ENCODE measurements around the gene BCL11A.

BCL11A gene

DNA sequence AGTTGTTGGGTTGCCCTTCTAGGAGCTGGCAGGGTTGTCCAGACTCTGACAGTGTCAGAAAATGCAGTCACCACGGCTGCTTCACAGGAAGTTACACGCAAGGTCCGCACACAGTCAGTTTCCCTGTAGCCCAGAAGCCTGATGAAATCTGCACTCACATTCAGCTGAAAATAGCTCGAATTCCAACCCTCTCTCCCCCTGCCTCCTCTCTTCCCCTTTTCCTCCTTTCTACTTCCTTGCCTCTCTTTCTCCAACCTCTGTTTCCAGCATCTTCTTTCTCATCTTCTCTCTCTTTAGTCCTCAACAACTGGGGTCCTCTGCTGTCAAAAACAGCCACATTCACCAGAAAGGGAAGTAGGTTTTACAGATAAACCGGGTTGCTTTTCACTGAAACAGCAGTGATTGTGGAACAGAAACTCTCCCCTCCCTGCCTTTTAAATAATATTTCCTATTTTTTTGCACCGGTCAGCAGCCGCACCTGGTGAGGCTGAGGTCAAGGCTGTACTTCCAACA, 69.3 kb downstream of the BCL11A start:
- no peak for DNase-seq (ENCODE audit: low spot score)

DNA sequence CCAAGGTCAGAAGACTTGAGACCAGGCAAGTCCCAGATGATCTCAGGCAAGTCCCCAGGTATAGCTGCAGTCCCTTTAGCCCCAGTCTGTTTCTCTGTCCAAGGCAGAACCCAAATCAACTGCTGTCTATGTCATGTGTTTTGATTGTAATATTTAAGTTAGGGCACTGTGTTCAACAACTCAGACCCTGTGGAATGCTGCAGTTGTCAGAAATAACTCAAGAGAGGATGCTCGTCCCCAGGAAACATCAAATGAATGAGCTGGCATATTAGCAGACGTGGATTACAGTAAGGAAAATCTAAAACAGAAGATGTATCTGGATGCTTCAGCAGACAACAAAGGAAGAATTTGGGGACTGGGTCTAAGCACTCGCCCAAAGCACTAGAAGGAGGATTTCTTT, 70.1 kb downstream of the BCL11A start:
- no peak for DNase-seq (ENCODE audit: low spot score)

DNA sequence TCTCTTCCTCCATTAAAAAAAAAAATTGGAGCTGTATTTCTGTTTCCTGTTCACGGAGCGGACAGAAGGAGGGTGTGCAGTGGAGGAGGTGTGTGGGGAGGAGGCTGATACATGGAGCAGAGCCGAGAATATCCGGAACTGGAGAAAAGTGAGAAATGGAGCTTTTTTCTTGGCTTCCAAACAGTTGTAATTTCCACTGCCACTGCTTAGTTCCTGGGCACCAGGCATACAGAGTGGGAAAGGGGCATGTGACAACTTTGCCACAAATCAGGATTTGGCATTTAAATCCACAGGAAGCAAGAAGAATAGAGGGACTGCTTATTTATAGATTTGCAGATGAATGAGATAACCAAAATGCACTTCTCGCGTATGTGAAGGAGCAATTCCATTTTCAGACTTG, 71.2 kb downstream of the BCL11A start:
- DNase-seq (ENCODE audit: low spot score) = no peak

DNA sequence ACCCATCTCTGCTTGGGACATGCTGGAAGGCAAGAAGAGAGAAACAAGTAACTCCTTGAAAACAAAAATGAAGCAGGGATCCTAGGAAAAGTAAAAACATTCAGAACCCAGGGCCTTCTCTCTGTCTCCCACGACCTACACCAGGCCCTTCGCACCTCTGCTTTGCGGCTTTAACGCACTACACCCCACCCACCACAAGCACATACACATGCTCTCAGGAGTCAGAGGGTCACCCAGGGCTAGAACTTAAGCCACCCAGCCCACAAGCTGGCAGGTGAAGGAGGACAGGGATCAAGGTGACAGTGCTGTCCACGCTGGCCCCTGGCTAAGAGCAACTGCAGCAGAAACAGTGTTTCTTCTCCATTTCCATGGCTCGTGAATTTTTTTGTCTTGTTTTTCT, 72.2 kb downstream of the BCL11A start:
- no peak for DNase-seq (ENCODE audit: low spot score)

DNA sequence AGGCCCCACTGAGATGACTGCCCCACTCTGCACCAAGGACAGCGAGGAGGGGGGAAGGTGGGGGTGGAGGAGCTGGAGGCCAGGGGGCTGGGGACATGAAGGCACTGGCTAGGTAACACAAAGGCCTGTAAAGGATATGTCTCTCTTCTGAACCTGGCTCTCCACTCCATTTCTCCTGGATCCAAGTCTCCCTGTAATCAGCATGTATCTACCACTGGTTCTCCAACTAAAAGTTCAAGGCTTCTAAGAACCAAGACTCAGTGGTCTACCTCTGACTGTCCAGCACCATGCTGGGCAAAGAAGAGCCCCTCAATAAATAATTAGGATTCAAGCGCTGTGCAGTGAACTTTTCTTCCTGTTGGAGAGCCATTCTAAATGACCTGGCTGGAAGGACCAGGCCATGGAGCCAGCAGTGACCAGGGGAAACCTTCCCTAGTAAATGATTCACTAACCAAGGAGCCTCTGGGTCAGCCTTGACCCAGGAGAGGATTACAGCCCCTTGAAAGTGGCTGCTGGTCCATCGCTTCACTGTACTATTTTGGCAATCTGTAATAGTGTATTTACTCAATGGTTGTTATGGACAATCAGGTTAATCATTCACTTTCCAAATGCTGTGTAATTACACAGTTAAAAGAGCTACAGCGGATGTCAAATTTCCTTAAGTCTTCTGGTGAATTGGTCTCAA, 73.2 kb downstream of the BCL11A start:
- DNase-seq (ENCODE audit: low spot score) = no peak

DNA sequence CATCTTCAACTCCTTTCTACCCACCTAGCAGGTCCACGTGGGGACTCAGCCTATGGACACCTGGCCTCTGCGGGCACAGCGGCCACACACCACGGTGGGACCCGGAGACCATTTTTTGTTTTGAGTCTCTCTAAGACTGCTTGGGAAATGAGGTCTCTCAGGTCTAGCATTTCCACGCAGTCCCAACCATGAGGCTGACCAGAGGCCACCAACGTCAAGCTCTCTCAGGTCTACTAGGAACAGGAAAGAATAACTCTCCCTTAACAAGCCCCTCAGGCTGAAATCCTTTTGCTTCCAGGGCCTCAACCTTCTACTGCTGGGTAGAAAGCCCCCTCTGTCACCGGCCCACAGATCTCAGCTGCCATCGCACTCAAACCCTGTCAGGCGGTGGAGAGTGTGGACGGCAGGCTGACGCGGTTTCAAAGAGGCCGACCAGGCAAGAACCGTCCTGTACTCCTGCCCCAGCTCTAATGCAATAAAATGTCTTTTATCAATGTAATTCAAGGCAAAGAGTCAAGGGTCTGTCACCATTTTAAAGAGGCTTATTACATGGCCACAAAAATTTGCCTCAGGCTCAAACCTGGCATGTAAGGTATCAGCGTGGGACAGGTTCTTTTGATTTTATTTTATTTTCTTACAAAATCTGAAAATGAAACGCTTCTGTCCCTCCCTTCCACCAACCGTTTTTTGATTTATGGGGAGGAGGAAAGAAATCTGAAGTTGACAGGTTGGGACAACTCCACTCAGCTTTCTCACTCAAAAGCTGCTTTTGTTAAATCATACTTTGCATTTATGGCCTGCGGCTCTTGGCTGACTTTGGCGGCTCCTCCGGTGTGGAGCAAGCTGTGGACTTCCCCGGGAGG, 74.0 kb downstream of the BCL11A start:
- no peak for DNase-seq (ENCODE audit: low spot score)

DNA sequence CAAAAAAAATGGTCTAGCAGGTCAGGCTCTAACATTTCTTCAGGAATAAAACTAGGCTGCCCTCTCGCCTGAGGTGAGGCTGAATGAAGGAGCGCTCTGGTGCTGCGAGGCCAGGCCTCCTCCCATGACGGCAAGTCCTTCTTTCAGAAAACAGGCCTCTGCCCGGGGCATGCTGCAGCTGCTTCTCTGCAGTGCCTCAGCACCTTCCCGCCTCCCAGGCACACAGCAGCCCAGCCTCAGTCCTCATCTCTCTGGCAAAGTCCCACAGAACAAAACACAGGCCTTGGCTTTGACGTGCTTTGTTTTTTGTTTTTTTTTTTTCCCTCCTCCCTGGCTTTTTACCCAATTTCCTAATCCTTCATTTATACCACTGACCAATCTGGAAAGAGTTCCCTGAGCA, 74.8 kb downstream of the BCL11A start:
- no peak for DNase-seq (ENCODE audit: low spot score)

DNA sequence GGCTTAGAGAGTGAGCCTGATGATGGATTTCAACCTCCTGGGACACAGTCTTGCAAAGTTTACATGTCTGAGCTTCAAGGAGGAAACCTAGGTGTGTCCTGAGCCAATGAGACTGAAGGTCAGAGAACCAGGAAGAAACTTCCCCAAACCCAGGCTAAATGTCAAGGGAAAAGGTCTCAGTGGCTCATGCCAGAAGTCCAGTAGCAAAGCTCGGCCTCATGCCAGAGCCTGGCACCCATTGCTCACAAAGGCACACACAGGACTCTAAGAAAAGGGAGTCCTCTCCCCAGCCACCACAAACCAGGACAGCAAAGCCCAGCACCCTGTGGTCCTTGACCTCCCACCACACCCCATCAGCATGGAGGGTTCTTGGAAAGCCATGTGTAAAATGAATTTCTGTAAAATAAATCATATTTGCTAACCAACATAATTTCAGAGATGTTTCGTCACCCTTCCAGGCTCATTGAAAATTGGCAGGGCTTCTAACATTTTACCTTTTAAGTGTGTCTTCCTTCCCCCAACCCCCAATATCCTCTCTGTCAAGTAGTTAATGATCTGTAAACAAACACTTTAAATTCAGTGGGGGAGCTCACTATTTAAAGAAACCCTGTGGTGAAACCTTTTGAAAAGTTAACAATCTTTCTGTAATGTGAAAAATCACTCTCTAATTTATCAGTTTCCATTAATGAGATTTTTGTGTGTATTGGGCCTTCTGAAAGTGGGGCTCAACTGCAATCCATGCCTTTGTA, 77.1 kb downstream of the BCL11A start:
- DNase-seq (ENCODE audit: low spot score) = no peak

DNA sequence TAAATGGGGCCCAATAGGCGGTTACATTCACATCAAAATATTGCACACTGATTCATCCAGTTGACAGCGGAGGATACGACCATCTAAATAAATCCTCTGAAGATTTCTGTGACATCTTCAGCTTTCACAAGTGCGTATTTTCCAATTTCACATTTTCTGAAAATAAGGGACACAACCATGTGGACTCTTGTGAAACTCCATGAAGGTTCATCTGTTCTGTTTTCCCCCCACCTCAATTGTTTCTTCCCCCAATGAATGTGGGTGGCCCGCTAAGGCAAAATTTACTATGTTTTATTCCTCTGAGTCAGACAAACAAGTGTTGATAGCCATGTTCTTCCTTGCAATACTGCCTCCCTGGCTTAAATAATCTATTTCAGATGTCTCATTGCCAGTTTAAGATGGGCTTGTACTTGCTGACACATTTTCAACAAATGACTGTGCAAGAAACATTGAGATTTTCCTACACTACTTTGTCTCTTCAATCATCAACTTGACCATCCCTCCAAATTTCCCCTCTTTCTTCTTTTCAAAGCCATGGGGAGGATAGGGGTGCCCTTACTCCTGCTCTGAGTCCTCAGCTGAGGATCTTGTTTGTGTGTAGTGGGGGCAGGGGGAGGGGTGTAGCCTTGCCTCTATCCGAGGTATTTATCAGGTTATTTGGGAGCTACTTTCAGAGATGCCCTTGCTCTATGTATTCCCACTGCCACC, 78.2 kb downstream of the BCL11A start:
- DNase-seq (ENCODE audit: low spot score) = no peak

DNA sequence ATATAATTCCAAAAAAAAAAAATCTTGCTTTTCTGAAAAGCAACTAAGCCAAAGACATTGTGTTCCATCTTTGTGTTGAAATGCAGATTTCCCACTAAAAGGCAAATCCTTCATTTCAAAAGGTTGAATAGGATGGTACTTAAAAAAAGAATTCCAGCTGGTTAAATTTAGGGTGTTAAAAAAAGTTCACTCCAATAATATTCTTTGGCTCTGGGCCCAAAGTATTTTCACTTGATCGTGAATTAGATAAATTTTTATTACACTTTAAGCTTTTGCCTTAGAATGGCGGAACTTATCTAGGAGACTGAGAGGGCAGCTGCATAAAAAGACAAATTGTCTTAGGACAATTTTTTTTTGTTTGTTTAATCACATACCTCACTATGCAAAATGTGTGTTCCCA, 79.2 kb downstream of the BCL11A start:
- no peak for DNase-seq (ENCODE audit: low spot score)

DNA sequence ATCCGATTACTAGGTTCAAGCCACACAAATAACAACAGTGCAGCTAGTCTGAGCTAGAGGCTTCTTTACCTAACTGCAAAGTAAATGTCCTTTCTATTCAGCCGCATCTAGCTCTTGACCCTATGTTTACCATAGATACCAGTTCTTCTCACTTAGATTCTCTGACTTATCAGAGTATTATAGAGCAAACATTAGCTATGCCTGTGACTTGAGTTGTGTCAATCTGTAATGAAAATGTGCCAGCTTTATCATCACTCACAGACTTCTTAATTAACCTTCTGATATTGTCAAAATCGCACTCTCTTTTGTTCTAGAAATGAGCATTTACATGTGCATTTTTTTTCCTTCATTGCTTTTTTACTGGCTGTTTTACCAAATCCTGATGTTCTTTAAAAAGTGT, 79.9 kb downstream of the BCL11A start:
- DNase-seq (ENCODE audit: low spot score) = no peak

DNA sequence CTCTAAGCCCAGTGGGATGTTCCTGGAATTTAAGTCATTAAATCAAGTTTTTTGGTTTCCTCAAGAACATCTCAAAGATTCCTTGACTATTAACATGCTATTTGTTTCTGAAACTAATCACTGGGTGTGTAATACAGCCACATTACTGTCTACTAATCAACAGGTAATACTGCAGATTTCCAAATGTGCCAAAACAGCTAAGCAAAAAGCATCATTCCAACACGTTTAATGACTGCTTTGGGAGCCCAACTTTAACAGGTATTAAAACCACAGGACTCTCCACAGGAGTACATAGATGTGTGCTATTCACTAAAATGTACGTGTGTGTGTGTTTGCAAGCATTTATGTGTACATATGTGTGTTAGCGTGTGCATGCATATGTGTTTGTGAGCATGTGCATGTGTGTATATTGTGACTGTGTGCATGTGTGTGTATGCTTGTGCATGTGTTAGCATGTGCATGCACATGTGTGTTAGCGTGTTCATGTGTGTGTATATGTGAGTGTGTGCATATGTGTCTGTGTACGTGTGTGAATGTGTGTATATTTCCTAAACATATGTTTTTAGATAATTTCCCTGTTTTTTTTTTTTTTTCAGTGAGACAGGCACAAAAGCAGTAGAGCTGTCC, 80.7 kb downstream of the BCL11A start:
- DNase-seq (ENCODE audit: low spot score) = no peak

DNA sequence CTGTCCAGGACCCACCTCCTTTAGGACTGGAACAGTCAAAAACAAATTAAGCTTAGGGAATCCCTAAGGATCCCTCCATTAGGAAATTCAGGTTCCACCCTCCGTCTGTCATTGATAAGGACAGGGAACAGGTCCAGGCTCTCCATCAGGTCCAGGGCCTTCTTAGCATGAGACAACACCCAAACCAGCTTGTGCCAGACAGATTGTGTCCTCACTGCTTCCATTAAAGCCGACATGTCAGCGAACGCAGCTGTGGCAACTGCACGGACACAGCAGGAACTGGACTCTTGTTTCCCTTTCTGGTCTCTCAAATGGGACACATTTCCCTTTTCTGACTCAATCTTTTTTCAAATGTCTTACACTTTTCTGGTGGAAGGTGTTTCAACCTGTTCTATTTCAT, 81.4 kb downstream of the BCL11A start:
- no peak for DNase-seq (ENCODE audit: low spot score)

DNA sequence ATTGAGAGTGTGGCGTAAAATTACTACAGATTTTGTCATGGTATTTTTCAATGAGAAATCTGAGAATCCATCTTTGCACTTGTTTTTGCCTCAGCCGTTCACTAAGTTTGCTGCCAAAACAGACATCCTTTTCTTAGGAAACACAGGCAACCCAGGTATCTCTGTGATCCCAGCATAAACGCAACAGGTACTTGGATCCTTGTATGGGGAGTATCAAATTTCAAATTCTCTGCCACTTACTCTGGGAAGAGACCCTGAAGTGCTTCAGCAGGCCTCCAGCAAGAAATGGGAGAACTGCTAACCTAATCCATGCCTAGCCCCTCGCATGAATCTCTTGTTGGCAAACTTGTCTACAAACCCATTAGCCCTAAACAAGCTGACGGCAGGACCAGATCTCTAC, 83.1 kb downstream of the BCL11A start:
- no peak for DNase-seq (ENCODE audit: low spot score)

DNA sequence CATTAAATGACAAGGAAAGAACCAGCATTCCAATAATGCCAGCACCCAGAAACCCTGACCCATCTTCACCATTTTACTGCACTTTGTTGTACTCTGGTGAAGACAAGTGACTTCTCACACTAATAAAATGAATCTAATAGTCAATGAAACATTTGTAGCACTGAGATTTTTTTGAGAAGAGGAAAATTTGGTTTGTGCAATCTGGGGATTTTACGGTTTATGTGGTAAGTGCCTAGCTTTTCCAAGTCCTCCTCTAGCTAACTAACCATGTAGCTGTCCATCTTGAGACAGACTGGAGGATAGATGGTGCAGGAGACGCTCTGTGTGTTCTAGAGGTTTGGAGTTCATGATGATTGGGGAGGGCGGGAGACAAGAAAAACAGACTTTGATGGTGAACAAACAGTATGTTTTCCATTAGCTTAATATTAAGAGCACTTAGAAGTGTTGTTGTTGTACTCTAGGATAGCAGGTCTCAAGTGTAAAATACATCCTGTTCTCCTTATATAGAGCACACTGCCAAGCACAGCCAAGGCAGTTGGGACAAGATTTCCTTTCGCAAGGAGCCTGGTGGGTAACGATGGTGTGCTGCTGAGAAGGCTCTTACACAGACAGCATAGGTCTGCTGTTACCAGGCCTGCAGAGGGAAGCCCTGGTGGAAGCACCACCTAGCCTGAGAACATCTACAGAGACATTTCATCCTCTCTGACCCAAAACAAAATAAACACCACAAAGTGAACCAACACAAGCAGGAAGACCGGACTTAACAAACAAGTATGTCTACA, 83.7 kb downstream of the BCL11A start:
- DNase-seq (ENCODE audit: low spot score) = no peak

DNA sequence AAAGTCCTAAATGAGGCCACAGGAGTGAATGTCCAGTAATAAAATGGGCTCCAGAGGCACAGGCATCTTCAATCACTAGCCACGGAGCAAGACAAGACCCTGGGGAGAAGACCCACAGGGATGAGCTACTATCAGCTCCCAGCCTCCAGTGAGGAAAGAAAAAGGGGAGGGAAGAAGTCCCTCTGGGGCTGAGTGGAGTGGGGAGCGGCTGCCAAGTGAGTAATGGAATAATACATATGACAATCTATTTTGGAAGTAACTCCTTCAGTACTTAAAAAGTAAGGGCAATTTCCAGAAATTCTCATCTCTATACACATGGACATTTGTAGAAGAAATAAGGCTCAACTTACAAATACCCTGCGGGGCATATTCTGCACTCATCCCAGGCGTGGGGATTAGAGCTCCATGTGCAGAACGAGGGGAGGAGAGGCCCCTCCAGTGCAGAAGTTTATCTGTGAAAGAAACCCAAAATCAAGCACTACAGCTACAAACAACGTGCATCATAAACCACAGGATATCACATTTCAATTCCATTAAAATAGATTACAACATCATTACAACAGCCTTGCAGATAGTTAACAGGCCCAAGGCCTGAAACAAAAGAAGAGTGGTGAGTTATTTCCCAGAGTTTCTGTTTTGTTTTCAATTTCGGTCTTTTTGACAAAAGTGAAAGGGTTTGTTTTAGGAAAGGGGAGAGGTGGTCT, 84.9 kb downstream of the BCL11A start:
- DNase-seq (ENCODE audit: low spot score) = no peak

DNA sequence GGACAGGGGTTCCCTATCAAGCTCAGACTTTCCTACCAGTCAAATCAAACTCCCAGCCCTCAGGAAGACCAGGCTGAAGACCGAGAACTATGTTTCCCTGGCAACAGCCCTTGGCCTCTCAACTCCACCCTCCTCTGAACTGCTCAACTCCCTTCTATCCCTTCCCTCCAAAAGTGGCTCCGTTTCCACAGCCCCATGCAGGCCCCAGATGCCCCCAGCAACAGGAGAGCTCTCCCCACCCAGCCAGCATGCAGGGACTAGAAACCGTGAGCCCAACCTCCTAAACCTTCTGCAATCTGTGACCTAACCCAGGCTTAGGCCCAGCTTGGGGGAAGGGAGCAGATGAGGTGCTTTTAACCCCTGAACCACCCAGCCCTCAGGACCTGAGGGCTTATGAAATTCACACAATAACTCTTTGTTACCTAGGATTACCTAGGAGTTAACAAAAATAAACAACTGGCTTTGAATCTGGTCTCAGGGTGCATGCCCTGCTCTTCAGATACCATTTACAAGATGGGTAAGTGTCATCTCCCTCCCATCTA, 87.2 kb downstream of the BCL11A start:
- DNase-seq (ENCODE audit: low spot score) = no peak

DNA sequence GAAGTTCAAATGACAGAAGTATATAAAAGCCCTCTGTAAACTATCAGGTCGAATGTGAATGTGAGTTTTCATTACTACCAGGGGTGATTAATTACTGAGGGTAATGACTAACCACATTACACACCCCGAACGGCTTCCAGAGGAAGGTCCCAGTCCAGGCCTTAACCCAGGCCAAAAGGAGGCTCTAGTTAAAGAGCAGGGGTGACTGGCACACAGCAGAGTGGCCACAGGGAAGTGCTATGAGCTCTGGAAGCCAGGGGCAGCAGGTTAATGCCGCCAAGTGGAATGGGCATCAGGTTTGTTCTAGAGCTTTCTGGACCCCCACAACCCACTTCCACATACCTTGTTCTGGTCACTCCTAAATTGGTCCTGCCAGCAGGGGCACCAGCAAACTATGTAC, 87.7 kb downstream of the BCL11A start:
- DNase-seq (ENCODE audit: low spot score) = no peak

DNA sequence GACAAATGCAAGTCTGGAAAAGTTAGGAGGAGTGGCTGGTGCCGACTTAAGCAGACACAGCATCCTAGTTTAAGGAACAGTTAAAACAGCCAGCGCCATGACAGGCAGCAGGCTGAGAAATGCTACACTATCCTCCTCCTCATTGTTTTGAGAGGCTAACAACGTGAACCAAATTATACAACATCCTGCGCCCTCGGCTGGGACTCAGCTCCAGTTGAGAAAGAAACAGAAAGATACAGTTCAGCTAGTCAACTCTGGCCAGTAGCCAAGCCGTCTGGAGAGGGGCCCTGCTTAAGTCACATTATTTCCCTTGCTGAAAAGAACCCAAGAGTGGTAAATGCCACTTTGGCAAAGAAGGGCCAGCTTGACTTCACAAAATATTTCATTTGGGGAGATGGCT, 90.2 kb downstream of the BCL11A start:
- DNase-seq (ENCODE audit: low spot score) = no peak
